ENCODE measurements around the gene MREG. TPM values are rescaled to one million over a fixed set of nuclear protein-coding genes. Genes with fewer than 3 reads are reported as not detected.
"Not testable (repeated sequence)": the region's sequence is repeated elsewhere in the genome, so short reads cannot be mapped to it uniquely, and the experiment has no call there.

Gene MREG
- total RNA-seq, 2 donors from 2014 or later, result 0.35 to 0.41 TPM

GRCh38 chr2:215994911-215995310, 18.4 kb downstream of the MREG start:
- no peak for TF ChIP-seq CTCF (IDR thresholded peaks at IDR 0.05)
- no peak overlapping the region for H3K4me3 ChIP-seq
- no peaks in the 10 kb centered on the region for H3K9me3 ChIP-seq
- H3K36me3 ChIP-seq, result peaks cover 5% of the 10 kb centered on the region
- no peaks in the 10 kb centered on the region for H3K27me3 ChIP-seq
- no peak for DNase-seq (ENCODE audit: low spot score)
- H3K4me1 ChIP-seq, result no peaks in the 10 kb centered on the region
- H3K27ac ChIP-seq, result no peak overlapping the region

GRCh38 chr2:215988556-215989207, 24.7 kb downstream of the MREG start:
- not testable (repeated sequence) for H3K4me3 ChIP-seq; H3K36me3 ChIP-seq; DNase-seq (ENCODE audit: low spot score); H3K9me3 ChIP-seq; H3K27ac ChIP-seq; H3K27me3 ChIP-seq; H3K4me1 ChIP-seq

GRCh38 chr2:215985257-215985656, 28.1 kb downstream of the MREG start:
- H3K27me3 ChIP-seq, result no peaks in the 10 kb centered on the region
- H3K4me3 ChIP-seq, result no peak overlapping the region
- H3K9me3 ChIP-seq, result no peaks in the 10 kb centered on the region
- DNase-seq (ENCODE audit: low spot score), result no peak
- H3K4me1 ChIP-seq, result no peaks in the 10 kb centered on the region
- no peak overlapping the region for H3K27ac ChIP-seq
- TF ChIP-seq CTCF (IDR thresholded peaks at IDR 0.05), result no peak
- H3K36me3 ChIP-seq, result no peaks in the 10 kb centered on the region

- no peak for DNase-seq (ENCODE audit: low spot score)
Measured at GRCh38 chr2:215984661-215985060, 28.7 kb downstream of the MREG start.

GRCh38 chr2:215983581-215984351, 29.6 kb downstream of the MREG start:
- H3K4me1 ChIP-seq, result no peaks in the 10 kb centered on the region

More at GRCh38 chr2:215984661-215985060, 28.7 kb downstream of the MREG start:
- Histone ChIP-seq H3K27me3 (no peaks in the 10 kb centered on the region), H3K4me1 (no peaks in the 10 kb centered on the region), H3K4me3 (no peak overlapping the region), H3K27ac (no peak overlapping the region), H3K36me3 (no peaks in the 10 kb centered on the region), H3K9me3 (no peaks in the 10 kb centered on the region)
- TF ChIP-seq CTCF (IDR thresholded peaks at IDR 0.05), result no peak

More at GRCh38 chr2:215983581-215984351, 29.6 kb downstream of the MREG start:
- no peaks in the 10 kb centered on the region for H3K27me3 ChIP-seq
- TF ChIP-seq CTCF (IDR thresholded peaks at IDR 0.05), result no peak
- H3K27ac ChIP-seq, result no peak overlapping the region
- no peak for DNase-seq (ENCODE audit: low spot score)
- no peak overlapping the region for H3K4me3 ChIP-seq
- H3K36me3 ChIP-seq, result no peaks in the 10 kb centered on the region
- H3K9me3 ChIP-seq, result no peaks in the 10 kb centered on the region

Measured in right atrium auricular region (tissue), 2 donors.